GM19043 (cell line): ENCODE results near the gene TSPAN11.
"Not testable (repeated sequence)": the region's sequence is repeated elsewhere in the genome, so short reads cannot be mapped to it uniquely, and the experiment has no call there.

Experiments
- ATAC-seq: cut with Tn5 transposase; IDR thresholded peaks from one replicate; pipeline ENCODE4 v1.9.1; 2021; ENCODE audit warnings: low read depth; ENCODE audit not compliant: unreplicated experiment

TSPAN11 gene

GRCh38 chr12:30926243-30927221, at the start of gene TSPAN11:
TSPAN11 (plus strand) TSS chr12:30926748; CDS start chr12:30953992, 27,244 bp downstream.
- no peak for ATAC-seq

GRCh38 chr12:30877105-30877875, 49.3 kb upstream of the TSPAN11 start:
- ATAC-seq: no peak

- ATAC-seq: no peak
These were observed 48.5 kb upstream of the TSPAN11 start for GRCh38 chr12:30878024-30878423.

GRCh38 chr12:30880061-30880460, 46.5 kb upstream of the TSPAN11 start:
- ATAC-seq: no peak

DNA sequence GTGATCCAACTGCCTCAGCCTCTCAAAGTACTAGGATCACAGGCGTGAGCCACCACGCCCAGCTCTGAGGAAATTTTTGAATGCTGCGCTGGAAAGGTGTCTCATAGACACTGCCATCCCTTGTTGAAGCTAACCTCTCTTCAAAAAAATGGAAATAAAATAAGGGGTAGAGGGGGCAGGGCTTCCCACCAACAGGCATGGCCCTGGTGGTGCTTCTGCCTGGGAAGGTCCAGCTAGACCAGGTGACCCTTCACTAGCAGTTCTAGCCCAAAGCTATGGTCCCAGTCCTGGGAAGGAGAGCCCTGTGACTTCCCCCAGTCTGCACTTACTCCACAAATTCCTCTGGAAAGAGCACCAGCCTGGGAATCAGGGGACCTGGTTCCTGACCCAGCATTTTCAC, 45.7 kb upstream of the TSPAN11 start:
- ATAC-seq: no peak

DNA sequence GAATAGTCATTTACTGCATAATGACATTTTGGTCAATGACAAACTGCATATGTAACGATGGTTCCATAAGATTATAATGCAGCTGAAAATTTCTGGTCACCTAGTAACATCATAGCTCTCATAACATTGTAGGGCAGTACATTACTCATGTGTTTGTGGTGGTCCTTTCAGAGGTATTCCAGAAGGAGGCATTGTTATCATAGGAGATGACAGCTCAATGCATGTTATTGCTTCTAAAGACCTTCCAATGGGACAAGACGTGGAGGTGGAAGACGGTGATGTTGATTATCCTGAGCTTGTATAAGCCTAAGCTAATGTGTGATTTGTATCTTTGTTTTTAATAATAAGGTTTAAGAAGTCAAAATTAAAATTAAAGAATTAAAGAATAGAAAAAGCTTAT, 43.8 kb upstream of the TSPAN11 start:
- no peak for ATAC-seq

DNA sequence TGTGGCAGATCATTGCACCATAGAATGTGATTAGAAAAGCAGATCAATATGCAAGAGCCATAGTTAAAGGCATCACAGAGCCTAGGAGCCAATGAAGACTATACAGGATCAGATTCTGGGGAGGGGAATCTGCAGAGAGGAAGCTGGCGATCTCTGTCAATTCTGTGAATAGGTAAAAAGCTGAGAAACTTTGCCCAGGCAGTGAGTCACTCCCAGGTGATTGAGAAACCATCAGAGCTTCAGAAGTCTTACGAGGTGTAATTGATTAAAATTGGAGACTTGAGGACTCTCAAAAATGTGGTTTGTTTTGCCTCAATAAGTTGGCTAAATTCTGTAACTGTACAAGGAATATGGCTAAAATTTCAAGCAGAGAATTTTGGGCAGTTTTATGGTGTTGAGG, 41.7 kb upstream of the TSPAN11 start:
- ATAC-seq: no peak

GRCh38 chr12:30885321-30885720, 41.2 kb upstream of the TSPAN11 start:
- ATAC-seq: no peak

DNA sequence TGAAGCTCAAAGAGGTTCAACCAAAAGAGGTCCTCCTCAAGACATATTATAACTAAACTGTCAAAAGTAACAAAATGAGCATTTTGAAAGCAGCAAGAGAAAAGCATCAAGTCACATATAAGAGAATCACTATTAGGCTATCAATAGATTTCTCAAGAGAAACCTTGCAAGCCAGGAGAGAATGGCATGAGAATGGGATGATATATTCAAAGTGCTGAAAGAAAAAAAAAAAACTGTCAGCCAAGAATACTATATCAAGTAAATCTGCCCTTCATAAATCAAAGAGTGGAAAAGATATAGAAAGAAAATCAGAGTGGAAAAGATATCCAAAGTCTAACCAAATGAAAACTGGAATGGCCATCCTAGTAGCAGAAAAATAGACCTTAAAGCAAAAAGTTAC, 39.3 kb upstream of the TSPAN11 start:
- no peak for ATAC-seq

GRCh38 chr12:30888241-30888640, 38.3 kb upstream of the TSPAN11 start:
- ATAC-seq: no peak

- not testable (repeated sequence) for ATAC-seq
These were observed 32.0 kb upstream of the TSPAN11 start for GRCh38 chr12:30894531-30894930.

DNA sequence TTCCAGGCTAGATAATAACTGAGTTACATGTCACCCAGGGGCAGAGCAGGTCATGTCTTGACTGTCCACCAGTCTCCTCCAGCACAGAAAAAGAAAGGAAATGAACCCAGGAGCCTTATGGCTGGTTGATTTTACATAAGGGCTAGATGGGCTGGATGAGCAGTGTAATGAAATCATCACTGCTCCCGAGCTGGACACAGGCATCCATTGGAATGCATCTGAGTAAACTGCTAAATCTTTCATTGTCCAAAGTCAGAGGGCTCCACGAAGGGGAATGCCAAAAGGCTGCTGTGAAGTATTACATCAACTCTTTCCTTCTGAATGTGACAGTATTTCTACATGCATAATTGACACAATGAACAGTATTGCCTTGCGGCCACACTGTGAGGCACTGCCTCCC, 30.1 kb upstream of the TSPAN11 start:
- ATAC-seq: no peak

- no peak for ATAC-seq
These were observed 27.7 kb upstream of the TSPAN11 start for GRCh38 chr12:30898846-30899245.

GRCh38 chr12:30900351-30900750, 26.2 kb upstream of the TSPAN11 start:
- no peak for ATAC-seq

DNA sequence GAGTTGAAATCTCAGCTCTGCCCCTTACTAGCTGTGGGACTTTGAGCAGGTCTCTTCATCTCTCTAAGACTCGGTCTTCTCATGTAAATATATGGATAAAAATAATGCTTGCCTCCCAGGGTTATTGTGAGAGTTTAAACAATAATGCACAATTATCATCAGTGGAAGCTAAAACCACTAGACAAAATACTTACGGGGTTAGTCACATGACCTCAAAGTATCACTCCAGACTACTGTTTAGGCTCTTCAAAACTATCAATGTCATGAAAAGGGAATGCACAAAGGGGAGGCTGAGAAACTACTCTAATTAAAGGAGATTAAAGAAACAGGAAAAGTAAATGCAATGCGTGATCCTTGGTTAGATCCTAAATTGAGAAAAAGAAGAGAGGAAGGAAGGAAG, 24.5 kb upstream of the TSPAN11 start:
- no peak for ATAC-seq

- no peak for ATAC-seq
These were observed 24.0 kb upstream of the TSPAN11 start for GRCh38 chr12:30902596-30902995.

DNA sequence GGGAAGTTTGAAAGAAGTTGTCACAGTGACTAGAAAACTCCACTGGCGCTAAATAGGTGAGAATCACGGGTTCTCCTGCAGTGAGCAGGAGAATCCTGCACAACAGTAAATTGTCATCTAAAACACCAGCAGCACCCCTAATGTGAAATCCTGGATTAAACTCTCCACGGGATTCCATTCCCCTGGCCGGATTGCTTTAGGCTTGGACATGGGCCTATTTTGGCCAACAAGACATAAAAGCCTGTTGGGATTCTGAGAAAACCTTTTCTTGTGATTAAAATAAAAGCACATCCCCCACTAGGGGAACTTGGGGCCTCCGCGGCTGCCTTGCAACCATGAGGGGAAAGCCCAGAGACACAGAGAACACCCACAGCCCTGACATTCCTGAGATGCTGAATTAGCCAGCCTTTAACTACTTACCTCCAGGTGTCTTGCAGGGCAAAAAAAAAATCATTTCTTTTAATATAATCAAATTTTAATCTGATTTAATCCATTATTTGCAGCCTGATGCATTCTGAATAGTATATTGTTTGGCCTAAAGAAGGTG, 21.0 kb upstream of the TSPAN11 start:
- ATAC-seq: no peak

DNA sequence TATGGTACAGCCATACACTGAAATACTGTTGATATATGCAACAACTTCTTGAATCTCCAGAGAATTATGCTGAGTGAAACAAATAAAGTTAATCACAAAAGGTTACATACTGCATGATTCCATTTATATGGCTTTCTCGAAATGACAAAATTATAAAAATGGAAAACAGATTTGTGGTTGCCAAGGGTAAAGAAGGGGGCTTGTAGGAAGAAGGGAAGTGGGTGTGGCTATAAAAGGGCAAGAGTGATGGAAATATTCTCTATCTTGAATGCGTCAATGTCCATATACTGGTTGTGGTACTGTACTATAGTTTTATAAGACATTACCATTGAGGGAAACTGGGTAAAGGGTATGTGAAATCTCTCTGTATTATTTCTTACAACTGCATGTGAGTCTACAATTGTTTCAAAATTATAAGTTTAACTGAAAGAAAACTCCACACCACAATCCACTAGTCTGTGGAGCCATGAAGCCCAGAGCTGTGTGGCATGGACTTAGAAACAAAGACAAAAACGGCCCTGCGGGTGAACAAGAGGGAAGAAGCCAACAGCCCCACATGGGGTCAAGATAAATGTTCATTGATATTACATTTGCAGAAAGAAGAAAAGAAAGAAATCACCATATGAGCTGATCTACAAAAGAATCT, 18.3 kb upstream of the TSPAN11 start:
- ATAC-seq: no peak

DNA sequence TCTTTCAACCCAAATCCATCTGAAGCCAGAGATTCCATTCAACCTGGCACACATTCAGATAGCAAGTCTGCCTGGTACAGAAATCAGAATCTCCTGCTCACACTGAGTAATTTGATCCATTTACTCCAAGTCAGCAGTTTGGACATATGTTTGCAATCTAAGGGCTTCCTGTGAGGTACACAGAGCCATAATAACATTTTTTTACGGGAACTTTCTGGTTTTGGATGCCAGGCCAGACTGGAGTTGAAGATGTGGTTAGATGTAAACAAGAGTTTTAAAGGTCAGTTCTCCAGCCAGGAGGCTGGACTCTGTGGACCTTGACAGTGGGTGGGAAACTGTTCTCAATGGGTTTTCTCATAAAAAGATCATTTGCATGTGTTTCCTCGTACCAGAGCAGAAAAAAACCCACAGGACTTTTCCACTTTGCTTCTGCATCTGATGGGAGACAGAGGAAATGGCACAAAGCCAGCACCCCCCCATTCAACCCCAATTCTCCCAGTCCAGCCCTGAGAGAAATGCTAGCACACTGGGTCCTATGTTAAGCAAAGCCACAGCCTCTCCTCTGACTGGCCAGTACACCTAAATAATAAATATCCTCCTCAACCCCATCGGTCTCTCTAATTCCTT, 17.7 kb upstream of the TSPAN11 start:
- no peak for ATAC-seq

GRCh38 chr12:30909349-30910037, 17.1 kb upstream of the TSPAN11 start:
- ATAC-seq: no peak
